ENCODE results near the gene MGARP.
"Not testable (repeated sequence)": the region's sequence is repeated elsewhere in the genome, so short reads cannot be mapped to it uniquely, and the experiment has no call there.

Gene MGARP

DNA sequence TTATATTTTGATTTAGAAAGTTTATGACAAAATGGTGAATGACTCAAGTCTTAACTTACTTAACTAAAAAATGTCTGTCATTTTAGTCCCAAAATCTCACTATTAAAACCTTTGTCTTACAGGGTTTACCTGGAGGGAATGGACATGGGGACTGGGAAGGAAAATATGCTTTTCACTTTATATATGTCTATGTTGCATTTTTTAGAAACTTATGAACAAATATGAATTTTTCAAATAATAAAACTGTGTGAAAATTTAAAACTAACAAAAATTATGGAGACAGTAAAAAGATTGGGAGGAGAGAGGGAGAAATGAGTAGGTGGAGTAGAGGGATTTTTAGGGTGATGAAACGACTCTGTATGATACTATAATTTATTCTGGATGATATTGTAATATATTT is 6.2 kb downstream of the MGARP start:
- DNase-seq = no peak
- TF ChIP-seq, protein P1, sequence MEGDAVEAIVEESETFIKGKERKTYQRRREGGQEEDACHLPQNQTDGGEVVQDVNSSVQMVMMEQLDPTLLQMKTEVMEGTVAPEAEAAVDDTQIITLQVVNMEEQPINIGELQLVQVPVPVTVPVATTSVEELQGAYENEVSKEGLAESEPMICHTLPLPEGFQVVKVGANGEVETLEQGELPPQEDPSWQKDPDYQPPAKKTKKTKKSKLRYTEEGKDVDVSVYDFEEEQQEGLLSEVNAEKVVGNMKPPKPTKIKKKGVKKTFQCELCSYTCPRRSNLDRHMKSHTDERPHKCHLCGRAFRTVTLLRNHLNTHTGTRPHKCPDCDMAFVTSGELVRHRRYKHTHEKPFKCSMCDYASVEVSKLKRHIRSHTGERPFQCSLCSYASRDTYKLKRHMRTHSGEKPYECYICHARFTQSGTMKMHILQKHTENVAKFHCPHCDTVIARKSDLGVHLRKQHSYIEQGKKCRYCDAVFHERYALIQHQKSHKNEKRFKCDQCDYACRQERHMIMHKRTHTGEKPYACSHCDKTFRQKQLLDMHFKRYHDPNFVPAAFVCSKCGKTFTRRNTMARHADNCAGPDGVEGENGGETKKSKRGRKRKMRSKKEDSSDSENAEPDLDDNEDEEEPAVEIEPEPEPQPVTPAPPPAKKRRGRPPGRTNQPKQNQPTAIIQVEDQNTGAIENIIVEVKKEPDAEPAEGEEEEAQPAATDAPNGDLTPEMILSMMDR (IDR thresholded peaks at IDR 0.05; ENCODE audit: low read depth, low read length, missing control alignments) = no peak
- in situ Hi-C loops (cut with HindIII; ENCODE audit: low pct_ligation_motif_present, low sequenced_read_pairs) = no loop called here
- no peaks in the 10 kb centered on the region for H3K36me3 ChIP-seq (replicated peaks)
- H3K27ac ChIP-seq = no peak overlapping the region
- no peak overlapping the region for H3K4me3 ChIP-seq (ENCODE audit: low read depth, low read length)
- no peaks in the 10 kb centered on the region for H3K27me3 ChIP-seq (replicated peaks)

DNA sequence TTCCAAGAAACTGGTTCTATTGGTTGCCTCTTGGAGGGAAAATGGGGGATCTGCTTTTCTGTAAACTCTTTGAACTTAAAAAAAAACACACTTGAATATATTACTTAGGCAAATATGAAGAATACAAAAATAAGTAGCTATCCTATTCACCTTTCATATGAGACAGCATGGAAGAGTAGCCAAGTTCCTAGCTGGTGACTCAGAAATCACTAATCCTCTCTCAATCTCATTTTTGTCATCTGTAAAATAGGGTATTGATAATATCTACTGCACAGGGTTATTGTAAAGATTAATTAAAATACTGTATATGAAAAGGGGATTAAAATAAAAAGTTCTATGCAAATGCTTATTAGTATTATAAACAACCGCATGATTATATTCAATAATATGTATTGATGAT is 12.7 kb downstream of the MGARP start:
- TF ChIP-seq, protein P1 (IDR thresholded peaks at IDR 0.05; ENCODE audit: low read depth, low read length, missing control alignments) = no peak
- in situ Hi-C loops (cut with HindIII; ENCODE audit: low pct_ligation_motif_present, low sequenced_read_pairs) = no loop called here
- H3K36me3 ChIP-seq (replicated peaks) = no peaks in the 10 kb centered on the region
- H3K4me3 ChIP-seq (ENCODE audit: low read depth, low read length) = no peak overlapping the region
- DNase-seq = no peak
- H3K27ac ChIP-seq = no peak overlapping the region
- no peaks in the 10 kb centered on the region for H3K27me3 ChIP-seq (replicated peaks)

DNA sequence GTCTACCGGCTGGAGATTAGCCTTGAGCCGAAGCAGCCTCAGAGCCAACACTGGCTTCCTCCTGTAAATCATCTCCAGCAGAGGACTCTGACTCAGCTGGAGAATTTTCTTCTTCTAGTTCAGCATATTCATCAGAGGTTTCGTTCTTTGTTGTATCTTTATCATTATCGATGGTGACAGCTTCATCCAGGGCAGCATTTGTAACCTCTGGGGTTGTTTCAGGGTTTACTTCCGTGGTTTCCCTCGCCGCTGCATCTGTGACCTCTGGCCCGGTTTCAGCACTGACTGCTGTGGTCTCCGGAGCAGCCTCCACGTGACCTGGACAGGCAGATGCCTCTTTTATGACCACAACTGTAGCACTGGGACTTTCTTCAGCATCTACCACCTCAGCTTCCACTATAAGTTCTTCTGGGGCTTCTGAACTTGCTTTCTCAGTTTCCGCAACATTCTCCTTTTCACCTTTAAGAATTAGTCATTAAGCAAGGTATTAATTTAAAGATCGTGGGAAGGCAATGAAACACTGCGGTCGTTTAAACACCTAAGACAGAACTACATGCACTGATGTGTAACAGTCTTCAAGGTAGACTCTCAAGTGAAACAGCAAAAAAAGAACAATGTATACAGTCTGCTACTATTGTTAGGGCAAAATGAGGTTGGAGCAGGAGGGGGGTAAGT is 13.3 kb downstream of the MGARP start:
- in situ Hi-C loops (cut with HindIII; ENCODE audit: low pct_ligation_motif_present, low sequenced_read_pairs) = no loop called here
- H3K36me3 ChIP-seq (replicated peaks) = no peaks in the 10 kb centered on the region
- H3K27ac ChIP-seq = no peak overlapping the region
- H3K27me3 ChIP-seq (replicated peaks) = no peaks in the 10 kb centered on the region
- TF ChIP-seq, protein P1 (IDR thresholded peaks at IDR 0.05; ENCODE audit: low read depth, low read length, missing control alignments) = peak; percentile 10
- DNase-seq = peak; percentile 68
- peak overlapping the region; percentile 43 for H3K4me3 ChIP-seq (ENCODE audit: low read depth, low read length)

DNA sequence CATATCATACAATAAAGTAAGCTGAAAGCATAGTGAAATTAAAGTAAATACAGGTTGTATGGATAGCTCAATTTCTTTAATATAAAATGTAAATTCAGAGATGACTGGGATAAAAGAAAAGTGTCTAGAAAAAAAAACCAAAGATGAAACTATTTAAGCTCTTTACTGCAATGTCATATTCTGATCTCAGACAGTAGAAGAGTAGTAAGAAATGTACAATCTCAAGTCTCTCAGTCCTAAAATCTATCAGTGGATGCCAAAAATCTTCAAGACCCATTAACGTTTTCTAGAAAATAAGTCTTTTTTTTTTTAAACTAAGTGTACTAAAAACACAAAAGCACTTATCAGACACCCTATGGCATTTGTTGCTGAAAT is 13.8 kb downstream of the MGARP start:
- Histone ChIP-seq H3K27me3 (replicated peaks) (no peaks in the 10 kb centered on the region), H3K4me3 (ENCODE audit: low read depth, low read length) (peak overlapping the region; percentile 43), H3K27ac (no peak overlapping the region), H3K36me3 (replicated peaks) (no peaks in the 10 kb centered on the region)
- TF ChIP-seq, protein P1 (IDR thresholded peaks at IDR 0.05; ENCODE audit: low read depth, low read length, missing control alignments) = no peak
- in situ Hi-C loops (cut with HindIII; ENCODE audit: low pct_ligation_motif_present, low sequenced_read_pairs) = no loop called here
- DNase-seq = no peak

DNA sequence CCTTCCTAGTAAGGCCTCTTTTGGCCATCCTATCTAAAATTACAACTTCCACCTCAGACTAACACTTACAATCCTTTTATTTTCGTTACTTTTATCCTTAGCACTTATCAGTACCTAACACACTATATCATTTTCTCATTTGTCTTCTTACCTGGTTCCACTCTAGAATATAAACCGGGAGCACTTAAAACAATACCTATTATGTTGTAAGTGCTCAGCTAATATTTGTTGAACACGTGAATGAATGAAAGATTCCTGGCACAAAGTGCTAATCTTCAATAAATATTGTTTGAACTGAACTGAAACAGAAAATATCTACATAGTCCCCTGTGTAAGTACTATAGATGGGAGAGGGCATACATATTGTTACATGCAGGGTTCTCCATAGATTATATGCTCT is 14.4 kb downstream of the MGARP start:
- TF ChIP-seq, protein P1 (IDR thresholded peaks at IDR 0.05; ENCODE audit: low read depth, low read length, missing control alignments) = no peak
- no peak overlapping the region for H3K27ac ChIP-seq
- H3K4me3 ChIP-seq (ENCODE audit: low read depth, low read length) = no peak overlapping the region
- no peaks in the 10 kb centered on the region for H3K27me3 ChIP-seq (replicated peaks)
- no peaks in the 10 kb centered on the region for H3K36me3 ChIP-seq (replicated peaks)
- no peak for DNase-seq
- in situ Hi-C loops (cut with HindIII; ENCODE audit: low pct_ligation_motif_present, low sequenced_read_pairs) = no loop called here

DNA sequence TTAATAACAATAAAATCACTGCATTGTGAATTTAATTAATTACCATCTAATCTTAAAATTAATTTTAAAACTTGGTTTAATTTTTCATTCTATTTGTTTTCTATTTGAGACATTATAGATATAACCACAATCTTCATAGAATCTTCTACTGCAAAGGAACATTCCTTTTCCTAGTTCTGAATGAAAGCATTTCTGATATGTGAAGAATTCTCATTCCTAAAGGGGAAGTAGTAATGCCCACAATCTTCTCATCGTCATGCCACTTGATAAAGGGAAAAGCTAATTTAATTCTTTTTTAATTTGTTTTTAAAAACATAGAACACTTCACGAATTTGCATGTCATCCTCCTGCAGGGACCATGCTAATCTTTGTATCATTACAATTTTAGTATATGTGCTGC is 23.7 kb downstream of the MGARP start:
- H3K36me3 ChIP-seq (replicated peaks) = no peaks in the 10 kb centered on the region
- no peaks in the 10 kb centered on the region for H3K27me3 ChIP-seq (replicated peaks)
- TF ChIP-seq, protein P1 (IDR thresholded peaks at IDR 0.05; ENCODE audit: low read depth, low read length, missing control alignments) = no peak
- no peak for DNase-seq
- in situ Hi-C loops (cut with HindIII; ENCODE audit: low pct_ligation_motif_present, low sequenced_read_pairs) = no loop called here
- no peak overlapping the region for H3K27ac ChIP-seq
- H3K4me3 ChIP-seq (ENCODE audit: low read depth, low read length) = no peak overlapping the region

DNA sequence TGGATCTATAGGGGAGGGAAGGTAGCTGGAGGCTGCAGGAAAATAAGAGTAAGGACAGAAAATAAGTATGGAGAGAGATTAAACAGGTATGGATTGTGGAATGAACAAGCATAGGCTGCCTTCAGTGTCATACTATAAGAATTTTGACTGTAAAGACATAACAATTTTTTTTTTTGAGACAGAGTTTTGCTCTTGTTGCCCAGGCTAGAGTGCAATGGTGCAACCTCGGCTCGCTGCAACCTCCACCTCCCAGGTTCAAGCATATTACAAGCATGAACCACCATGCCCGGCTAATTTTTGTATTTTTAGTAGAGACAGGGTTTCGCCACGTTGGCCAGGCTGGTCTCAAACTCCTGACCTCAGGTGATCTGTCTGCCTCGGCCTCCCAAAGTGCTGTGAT is 24.4 kb downstream of the MGARP start:
- H3K4me3 ChIP-seq (ENCODE audit: low read depth, low read length); H3K27me3 ChIP-seq (replicated peaks); in situ Hi-C loops (cut with HindIII; ENCODE audit: low pct_ligation_motif_present, low sequenced_read_pairs); DNase-seq; H3K36me3 ChIP-seq (replicated peaks); H3K27ac ChIP-seq: not testable (repeated sequence)
